ENCODE measurements around the gene INHA. TPM values are rescaled to one million over a fixed set of nuclear protein-coding genes. Genes with fewer than 3 reads are reported as not detected.

The INHA gene
- total RNA-seq, 1 donor from 2014 or later, result not detected

- H3K4me1 Mint-ChIP-seq, result peaks cover 10% of the 10 kb centered on the region
These were observed 22.5 kb upstream of the INHA start for GRCh38 chr2:219549619-219550018.

GRCh38 chr2:219551441-219552381 lies 20.4 kb upstream of the INHA start:
- Mint-ChIP-seq H3K4me3 (peak overlapping the region; percentile 71), H3K27me3 (peaks cover 61% of the 10 kb centered on the region), H3K4me1 (peaks cover 7% of the 10 kb centered on the region), H3K27ac (no peak overlapping the region), H3K9me3 (no peaks in the 10 kb centered on the region), H3K36me3 (ENCODE audit: low read depth) (no peaks in the 10 kb centered on the region)
- TF ChIP-seq CTCF (IDR thresholded peaks at IDR 0.05), result no peak
- POLR2A ChIA-PET, result interaction anchor here (0.9 to 1.1 kb wide), 2 partner anchors 8 to 164 kb away, joined by 3 to 5 read pairs; partner anchors contain the start of genes CHPF, DNPEP and TMEM198
- DNase-seq, result no peak
- CTCF ChIA-PET, result interaction anchor here (1.5 kb wide), 1 partner anchor 28 kb away, joined by 3 read pairs; no protein-coding TSS in a partner anchor
- intact Hi-C loops (cut with micrococcal nuclease), result loop anchor here (1.0 kb wide), 2 partner anchors 8 to 46 kb away; partner anchors contain the start of genes CHPF and STK11IP
- no peak for ATAC-seq (ENCODE audit: low read depth)

More at GRCh38 chr2:219549619-219550018, 22.5 kb upstream of the INHA start:
- Mint-ChIP-seq H3K27ac (no peak overlapping the region), H3K36me3 (ENCODE audit: low read depth) (no peaks in the 10 kb centered on the region), H3K9me3 (no peaks in the 10 kb centered on the region), H3K27me3 (peaks cover 64% of the 10 kb centered on the region), H3K4me3 (no peak overlapping the region)
- intact Hi-C loops (cut with micrococcal nuclease), result no loop called here
- ATAC-seq (ENCODE audit: low read depth) (no peak), DNase-seq (no peak)
- CTCF ChIA-PET, result interaction anchor here (1.6 kb wide), 1 partner anchor 10 kb away, joined by 5 read pairs; no protein-coding TSS in a partner anchor
- POLR2A ChIA-PET, result interaction anchor here (0.6 kb wide), 1 partner anchor 101 kb away, joined by 3 read pairs; no protein-coding TSS in a partner anchor
- TF ChIP-seq CTCF (IDR thresholded peaks at IDR 0.05), result no peak

GRCh38 chr2:219552382-219553167 lies 19.5 kb upstream of the INHA start:
- ChIA-PET POLR2A (interaction anchor here (0.9 to 1.1 kb wide), 2 partner anchors 9 to 165 kb away, joined by 3 to 5 read pairs; partner anchors contain the start of genes CHPF, DNPEP and TMEM198), CTCF (interaction anchor here (1.5 kb wide), 1 partner anchor 29 kb away, joined by 3 read pairs; no protein-coding TSS in a partner anchor)
- Mint-ChIP-seq H3K27me3 (peaks cover 55% of the 10 kb centered on the region), H3K4me1 (peaks cover 7% of the 10 kb centered on the region), H3K27ac (no peak overlapping the region), H3K36me3 (ENCODE audit: low read depth) (no peaks in the 10 kb centered on the region), H3K4me3 (peak overlapping the region; percentile 71), H3K9me3 (no peaks in the 10 kb centered on the region)
- no peak for TF ChIP-seq CTCF (IDR thresholded peaks at IDR 0.05)
- DNase-seq (peak; percentile 72), ATAC-seq (ENCODE audit: low read depth) (peak; percentile 91)
- intact Hi-C loops (cut with micrococcal nuclease), result loop anchor here (1.0 kb wide), 2 partner anchors 9 to 45 kb away; partner anchors contain the start of genes CHPF and STK11IP

- Mint-ChIP-seq H3K9me3 (no peaks in the 10 kb centered on the region), H3K4me1 (peaks cover 7% of the 10 kb centered on the region), H3K36me3 (ENCODE audit: low read depth) (no peaks in the 10 kb centered on the region), H3K27ac (no peak overlapping the region), H3K4me3 (peak overlapping the region; percentile 50), H3K27me3 (peaks cover 52% of the 10 kb centered on the region)
- intact Hi-C loops (cut with micrococcal nuclease), result no loop called here
- no peak for TF ChIP-seq CTCF (IDR thresholded peaks at IDR 0.05)
- DNase-seq, result no peak
- POLR2A ChIA-PET, result interaction anchor here (1.1 kb wide), 1 partner anchor 165 kb away, joined by 3 read pairs; the partner anchor contains the start of gene DNPEP
- no peak for ATAC-seq (ENCODE audit: low read depth)
- CTCF ChIA-PET, result no interaction called here
These were observed 19.0 kb upstream of the INHA start for GRCh38 chr2:219553168-219553417.

Data from activated B cell treated with CpG ODN at 0.5 μM for 24 hours (primary cell).